H9 (cell line): Measurements from ENCODE around the gene TFIP11. TPM values are rescaled to one million over a fixed set of nuclear protein-coding genes. Genes with fewer than 3 reads are reported as not detected.

Experiments
- DNase-seq: peaks from one replicate; pipeline ENCODE4 v3.0.0-alpha.2; 2017
- H2AFZ ChIP-seq: one replicate; pipeline ENCODE4 v1.6.1; 2013; ENCODE audit warnings: mild to moderate bottlenecking, low read length, control low read depth, moderate library complexity
- H2AK5ac ChIP-seq: 2 replicates; pipeline ENCODE4 v1.6.1; 2013; ENCODE audit warnings: low read length, control low read depth, mixed read lengths; ENCODE audit not compliant: insufficient read length
- H2BK120ac ChIP-seq: one replicate; pipeline ENCODE4 v1.6.1; 2013; ENCODE audit warnings: low read depth, mild to moderate bottlenecking, low read length, control low read depth, inconsistent platforms; ENCODE audit not compliant: poor library complexity, severe bottlenecking
- H2BK12ac ChIP-seq: 2 replicates; pipeline ENCODE4 v1.6.1; 2013; ENCODE audit warnings: low read length, control low read depth, mixed read lengths, low read depth; ENCODE audit not compliant: insufficient read length
- H2BK15ac ChIP-seq: 2 replicates; pipeline ENCODE4 v1.6.1; 2013; ENCODE audit warnings: low read depth, low read length, control low read depth
- H2BK20ac ChIP-seq: one replicate; pipeline ENCODE4 v1.6.1; 2013; ENCODE audit warnings: low read depth, mild to moderate bottlenecking, low read length, control low read depth, inconsistent platforms; ENCODE audit not compliant: poor library complexity, severe bottlenecking
- H2BK5ac ChIP-seq: 2 replicates; pipeline ENCODE4 v1.6.1; 2013; ENCODE audit warnings: low read length, control low read depth, mixed read lengths; ENCODE audit not compliant: insufficient read length
- H3K14ac ChIP-seq: 2 replicates; pipeline ENCODE4 v1.6.1; 2013; ENCODE audit warnings: low read length, control low read depth; ENCODE audit not compliant: insufficient read depth
- H3K18ac ChIP-seq: 2 replicates; pipeline ENCODE4 v1.6.1; 2013; ENCODE audit warnings: low read depth, mild to moderate bottlenecking, mixed read lengths, low read length, control low read depth; ENCODE audit not compliant: insufficient read length
- H3K23ac ChIP-seq: 2 replicates; pipeline ENCODE4 v1.6.1; 2013; ENCODE audit warnings: low read length, control low read depth, mixed read lengths, low read depth; ENCODE audit not compliant: insufficient read length
- H3K23me2 ChIP-seq: 2 replicates; pipeline ENCODE4 v1.6.1; 2013; ENCODE audit warnings: low read depth, mild to moderate bottlenecking, mixed read lengths, low read length, control low read depth; ENCODE audit not compliant: insufficient read length, poor library complexity, severe bottlenecking
- H3K27ac ChIP-seq: 2 replicates; pipeline ENCODE4 v1.5.1; 2013; ENCODE audit warnings: low read length, control low read depth, mixed read lengths, low read depth; ENCODE audit not compliant: insufficient read length
- H3K27me3 ChIP-seq: 2 replicates; pipeline ENCODE4 v1.6.1; 2013; ENCODE audit warnings: low read length, control low read depth, inconsistent platforms; ENCODE audit not compliant: insufficient read depth
- H3K4ac ChIP-seq: 2 replicates; pipeline ENCODE4 v1.6.1; 2013; ENCODE audit warnings: low read depth, mild to moderate bottlenecking, control low read depth, inconsistent platforms, low read length, moderate library complexity
- H3K4me1 ChIP-seq: 2 replicates; pipeline ENCODE4 v1.6.1; 2013; ENCODE audit warnings: low read length, control low read depth, inconsistent platforms; ENCODE audit not compliant: insufficient read depth
- H3K4me2 ChIP-seq: 2 replicates; pipeline ENCODE4 v1.6.1; 2013; ENCODE audit warnings: low read length, control low read depth, mixed read lengths; ENCODE audit not compliant: insufficient read length, insufficient read depth
- H3K56ac ChIP-seq: 2 replicates; pipeline ENCODE4 v1.6.1; 2013; ENCODE audit warnings: low read depth, mild to moderate bottlenecking, mixed read lengths, low read length, control low read depth; ENCODE audit not compliant: insufficient read length
- H3K79me1 ChIP-seq: 2 replicates; pipeline ENCODE4 v1.6.1; 2013; ENCODE audit warnings: low read depth, mild to moderate bottlenecking, moderate library complexity, low read length, control low read depth, inconsistent platforms; ENCODE audit not compliant: insufficient read depth, poor library complexity, severe bottlenecking
- H3K79me2 ChIP-seq: 2 replicates; pipeline ENCODE4 v1.6.1; 2013; ENCODE audit warnings: low read length, control low read depth, inconsistent platforms; ENCODE audit not compliant: insufficient read depth
- H3K9ac ChIP-seq: 2 replicates; pipeline ENCODE4 v1.6.1; 2013; ENCODE audit warnings: low read length, control low read depth, mixed read lengths; ENCODE audit not compliant: insufficient read length; ENCODE audit errors: extremely low read depth
- H3K9me3 ChIP-seq: one replicate; pipeline ENCODE4 v1.6.1; 2013; ENCODE audit warnings: low read depth, low read length, inconsistent platforms; ENCODE audit not compliant: control insufficient read depth
- H3T11ph ChIP-seq: one replicate; pipeline ENCODE4 v1.6.1; 2013; ENCODE audit warnings: mild to moderate bottlenecking, low read length, control low read depth, inconsistent platforms
- H4K20me1 ChIP-seq: one replicate; pipeline ENCODE4 v1.6.1; 2013; ENCODE audit not compliant: control insufficient read depth, insufficient read length, insufficient read depth
- H4K5ac ChIP-seq: 2 replicates; pipeline ENCODE4 v1.6.1; 2013; ENCODE audit warnings: low read depth, mild to moderate bottlenecking, mixed read lengths, low read length, control low read depth; ENCODE audit not compliant: insufficient read length
- H4K8ac ChIP-seq: replicated peaks from 2 replicates; pipeline ENCODE4 v1.6.1; 2013; ENCODE audit warnings: low read length, control low read depth, mixed read lengths, low read depth; ENCODE audit not compliant: insufficient read length
- H4K91ac ChIP-seq: 2 replicates; pipeline ENCODE4 v1.6.1; 2013; ENCODE audit warnings: low read depth, mild to moderate bottlenecking, moderate library complexity, mixed read lengths, low read length, control low read depth; ENCODE audit not compliant: insufficient read length
- H3K27ac Mint-ChIP-seq, 3 experiments: 2 replicates in 2 of 3; 3 replicates in 1 of 3; pipeline ENCODE4 v1.8.0; 2020 to 2021; ENCODE audit warnings: mixed read lengths in 3 of 3, mild to moderate bottlenecking in 1 of 3, moderate library complexity in 1 of 3
- H3K27me3 Mint-ChIP-seq: 2 replicates; pipeline ENCODE4 v1.8.0; 2021; ENCODE audit warnings: low read depth, mild to moderate bottlenecking, moderate library complexity, mixed read lengths
- H3K36me3 Mint-ChIP-seq, 3 experiments: 2 replicates in 2 of 3; 3 replicates in 1 of 3; pipeline ENCODE4 v1.8.0; 2020 to 2021; ENCODE audit warnings: low read depth in 3 of 3, mixed read lengths in 3 of 3; ENCODE audit not compliant: insufficient read depth in 1 of 3
- H3K4me1 Mint-ChIP-seq, 2 experiments: 2 replicates each; pipeline ENCODE4 v1.8.0; 2020; ENCODE audit warnings: mixed read lengths in 2 of 2
- H3K4me3 Mint-ChIP-seq, 2 experiments: 2 replicates in 1 of 2; 3 replicates in 1 of 2; pipeline ENCODE4 v1.8.0; 2020 to 2021; ENCODE audit warnings: mild to moderate bottlenecking in 2 of 2, mixed read lengths in 2 of 2, moderate library complexity in 1 of 2
- H3K9me3 Mint-ChIP-seq, 2 experiments: 2 replicates in 1 of 2; 3 replicates in 1 of 2; pipeline ENCODE4 v1.8.0; 2020; ENCODE audit warnings: mild to moderate bottlenecking in 2 of 2, mixed read lengths in 2 of 2, moderate library complexity in 1 of 2
- CTCF ChIP-seq: fragments of 200-600 bp; sonication (generic); conservative IDR thresholded peaks from 3 replicates; pipeline ENCODE4 v1.8.0; 2021; ENCODE audit warnings: antibody characterized with exemption, mild to moderate bottlenecking
- WGBS: extraction: QIAGEN DNeasy Blood & Tissue Kit; methylation state at CpG from one replicate; pipeline ENCODE4 v1.1.7; 2013; ENCODE audit warnings: missing lambda C conversion rate, low lambda C conversion rate, mixed read lengths; ENCODE audit not compliant: insufficient read length; ENCODE audit errors: extremely low coverage; 5-methylcytosine and 5-hydroxymethylcytosine counted together
- total RNA-seq: library from RNA; stranded (reverse); gene quantifications from 2 replicates; pipeline ENCODE4 v1.2.1, GENCODE V29; 2021

The TFIP11 gene
- total RNA-seq, 1 experiment from 2014 or later, result 36.4 TPM

DNA sequence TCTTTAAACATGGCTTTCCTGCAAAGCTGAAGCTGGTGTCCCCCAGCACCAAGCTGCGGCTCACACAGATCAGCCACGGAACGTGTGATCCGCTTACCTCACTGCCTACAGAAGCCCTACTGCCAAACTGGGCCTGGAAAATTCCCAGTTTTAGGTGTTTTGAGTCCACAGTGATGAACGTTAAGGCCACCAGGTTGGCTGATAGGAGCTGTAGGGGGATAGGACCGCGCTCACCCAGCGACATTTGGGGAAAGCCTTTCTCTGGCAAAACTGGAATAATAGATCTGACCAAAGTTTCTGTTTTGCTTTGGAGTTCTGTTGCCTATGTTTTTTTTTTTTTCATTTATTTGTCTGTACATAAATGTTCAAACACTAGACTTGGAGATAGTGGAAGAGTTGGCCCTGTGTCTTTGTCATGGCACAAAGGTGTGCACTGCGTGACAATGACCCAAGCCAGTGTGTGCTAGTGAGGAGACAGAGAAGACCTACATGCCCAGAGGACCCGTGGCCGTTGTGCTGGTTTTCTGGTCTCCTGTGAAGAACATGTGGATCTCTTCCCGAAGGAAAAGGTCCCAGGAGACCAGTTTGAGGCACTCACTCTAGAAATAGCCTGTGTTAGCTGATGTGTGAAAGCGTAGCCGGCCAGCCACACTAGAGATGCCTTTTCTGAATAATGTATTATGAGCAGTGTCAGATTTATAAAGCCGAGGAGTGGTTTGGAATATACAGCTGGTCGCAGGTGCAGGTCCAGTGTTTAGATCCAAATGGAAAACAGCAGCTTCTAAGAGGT, 68.2 kb downstream of the TFIP11 start:
- H3K27me3 ChIP-seq, result no peaks in the 10 kb centered on the region
- H4K20me1 ChIP-seq, result no peaks in the 10 kb centered on the region
- H4K5ac ChIP-seq, result no peak overlapping the region
- no peaks in the 10 kb centered on the region for H3K9me3 ChIP-seq
- H3K4me1 ChIP-seq, result no peaks in the 10 kb centered on the region
- H2BK20ac ChIP-seq, result no peak overlapping the region
- H3K56ac ChIP-seq, result no peak overlapping the region
- DNase-seq, result no peak
- no peaks in the 10 kb centered on the region for H3K23me2 ChIP-seq
- no peak for TF ChIP-seq CTCF
- WGBS, result no CpG with 5 or more reads among the region's 16 CpGs
- H3K36me3 Mint-ChIP-seq, result peaks cover 0 to 6% (median 4%) of the 10 kb centered on the region in 3 experiments; a peak in 3 of 7 replicates
- H2BK15ac ChIP-seq, result no peak overlapping the region
- no peak overlapping the region for H3K23ac ChIP-seq
- no peak overlapping the region for H3T11ph ChIP-seq
- H2BK12ac ChIP-seq, result no peak overlapping the region
- no peak overlapping the region for H2AFZ ChIP-seq
- H3K9me3 Mint-ChIP-seq, result no peaks in the 10 kb centered on the region
- H4K8ac ChIP-seq, result no peak overlapping the region
- H3K4me2 ChIP-seq, result no peak overlapping the region
- no peak overlapping the region for H3K27ac Mint-ChIP-seq
- no peak overlapping the region for H3K18ac ChIP-seq
- no peak overlapping the region for H2BK120ac ChIP-seq
- H3K27me3 Mint-ChIP-seq, result no peaks in the 10 kb centered on the region
- no peak overlapping the region for H3K4ac ChIP-seq
- H3K79me1 ChIP-seq, result no peaks in the 10 kb centered on the region
- H3K79me2 ChIP-seq, result no peaks in the 10 kb centered on the region
- no peak overlapping the region for H3K27ac ChIP-seq
- H3K4me3 Mint-ChIP-seq, result no peak overlapping the region; a peak in 1 of 5 replicates
- H2AK5ac ChIP-seq, result no peak overlapping the region
- H3K4me1 Mint-ChIP-seq, result peaks cover 7 to 15% of the 10 kb centered on the region in 2 experiments
- H3K9ac ChIP-seq, result no peak overlapping the region
- no peak overlapping the region for H4K91ac ChIP-seq
- no peak overlapping the region for H3K14ac ChIP-seq
- no peak overlapping the region for H2BK5ac ChIP-seq
